Endometrial microvascular endothelial cells (primary cell): ENCODE data around the gene HERC6. TPM values are rescaled to one million over a fixed set of nuclear protein-coding genes. Genes with fewer than 3 reads are reported as not detected.
"Not testable (repeated sequence)": the region's sequence is repeated elsewhere in the genome, so short reads cannot be mapped to it uniquely, and the experiment has no call there.

Source experiments
- in situ Hi-C: cut with HindIII; loops from 2 replicates; pipeline ENCODE4 v1.10.0; 2017; ENCODE audit warnings: low sequenced_read_pairs, low pct_unique_long_range_greater_than_20kb; ENCODE audit errors: inconsistent ontology term
- total RNA-seq: library from RNA; depleted of rRNA; stranded (reverse); fragments of >200 nt; gene quantifications from one replicate; pipeline ENCODE4 v1.2.3, GENCODE V29; 2015; ENCODE audit errors: inconsistent ontology term

The HERC6 gene
- total RNA-seq, 1 donor from 2014 or later: 12.3 TPM

- in situ Hi-C loops: no loop called here
Measured at GRCh38 chr4:88439161-88439760, 60.6 kb downstream of the HERC6 start.

GRCh38 chr4:88440146-88440545 lies 61.5 kb downstream of the HERC6 start:
- in situ Hi-C loops: no loop called here

- in situ Hi-C loops: no loop called here
Measured at GRCh38 chr4:88441696-88442095, 63.0 kb downstream of the HERC6 start.

GRCh38 chr4:88442689-88443191 lies 64.1 kb downstream of the HERC6 start:
- in situ Hi-C loops: no loop called here

GRCh38 chr4:88443486-88443885 lies 64.8 kb downstream of the HERC6 start:
- in situ Hi-C loops: no loop called here

GRCh38 chr4:88445252-88445651 lies 66.6 kb downstream of the HERC6 start:
- in situ Hi-C loops: no loop called here

- in situ Hi-C loops: no loop called here
Measured at GRCh38 chr4:88446124-88446523, 67.5 kb downstream of the HERC6 start.

- in situ Hi-C loops: no loop called here
Measured at GRCh38 chr4:88447371-88448095, 68.9 kb downstream of the HERC6 start.

GRCh38 chr4:88448211-88448765 lies 69.6 kb downstream of the HERC6 start:
- in situ Hi-C loops: not testable (repeated sequence)

GRCh38 chr4:88448889-88449288 lies 70.2 kb downstream of the HERC6 start:
- in situ Hi-C loops: no loop called here

- in situ Hi-C loops: no loop called here
Measured at GRCh38 chr4:88449290-88449689, 70.6 kb downstream of the HERC6 start.

GRCh38 chr4:88451205-88451604 lies 72.6 kb downstream of the HERC6 start:
- in situ Hi-C loops: no loop called here

- in situ Hi-C loops: no loop called here
Measured at GRCh38 chr4:88452912-88453311, 74.3 kb downstream of the HERC6 start.

GRCh38 chr4:88456670-88457306 lies 78.1 kb downstream of the HERC6 start, which contains the start of gene HERC5:
TSS of gene HERC5 (plus strand) at chr4:88457119. CDS start at chr4:88457270, 151 bp downstream.
- in situ Hi-C loops: no loop called here

GRCh38 chr4:88457307-88458103 lies 78.9 kb downstream of the HERC6 start:
- in situ Hi-C loops: no loop called here

- in situ Hi-C loops: no loop called here
Measured at GRCh38 chr4:88458104-88458740, 79.6 kb downstream of the HERC6 start.

- in situ Hi-C loops: no loop called here
Measured at GRCh38 chr4:88465653-88466192, 87.1 kb downstream of the HERC6 start.

GRCh38 chr4:88467392-88467791 lies 88.7 kb downstream of the HERC6 start:
- in situ Hi-C loops: no loop called here
